ENCODE measurements around the gene DCUN1D1. TPM values are rescaled to one million over a fixed set of nuclear protein-coding genes. Genes with fewer than 3 reads are reported as not detected.

DCUN1D1 gene
- total and polyA plus RNA-seq, 2 of the 13 experiments (the other 11 are each of a cell fraction or from before 2014, with no cell fraction given): 10.5 to 39.7 TPM

GRCh38 chr3:182971637-182972036 is 8.7 kb downstream of the DCUN1D1 start:
- no peak for ATAC-seq
- H4K20me1 ChIP-seq (ENCODE audit: insufficient read depth, low read length): no peaks in the 10 kb centered on the region; the same call in 1 of the 2 replicates
- H3K27ac ChIP-seq (ENCODE audit: extremely low read length, insufficient read depth, low read length): peak overlapping the region; percentile 71
- FAIRE-seq: no peak
- H3K9me3 ChIP-seq (ENCODE audit: low read length): no peaks in the 10 kb centered on the region
- DNase-seq (ENCODE audit: low spot score): no peak
- no TSS peak for BruUV-seq (replicated peaks)
- H3K4me1 ChIP-seq (ENCODE audit: insufficient read depth, low read length): peaks cover 47% of the 10 kb centered on the region
- H3K4me3 ChIP-seq (replicated peaks in 1 of 3; ENCODE audit: insufficient read depth in 1 of 3, low read depth in 2 of 3, low read length in 3 of 3): no peak overlapping the region
- no peak overlapping the region for H3K4me2 ChIP-seq (ENCODE audit: low read depth, low read length)
- no peak overlapping the region for H2AFZ ChIP-seq (ENCODE audit: low read length)
- H3K9ac ChIP-seq (ENCODE audit: insufficient read depth, low read depth, low read length): no peak overlapping the region
- H3K79me2 ChIP-seq (ENCODE audit: insufficient read depth, low read length): peaks cover 70% of the 10 kb centered on the region
- CTCF ChIA-PET (ENCODE audit: low intra/inter-chr PET ratio, low total read pairs): no interaction called here
- TF ChIP-seq NCOA2 (CRISPR knock-in tag; IDR thresholded peaks at IDR 0.05): no peak
- TF ChIP-seq ZBTB21 (CRISPR knock-in tag; IDR thresholded peaks at IDR 0.05): no peak
- TF ChIP-seq KDM5A (IDR thresholded peaks at IDR 0.05; ENCODE audit: borderline replicate concordance, low read length): no peak
- no peak for TF ChIP-seq UBTF (CRISPR knock-in tag; IDR thresholded peaks at IDR 0.05)
- TF ChIP-seq ZNF775 (CRISPR knock-in tag; IDR thresholded peaks at IDR 0.05; ENCODE audit: borderline replicate concordance): no peak
- TF ChIP-seq ZKSCAN5 (CRISPR knock-in tag; IDR thresholded peaks at IDR 0.05): no peak
- TF ChIP-seq PRDM15 (CRISPR knock-in tag; IDR thresholded peaks at IDR 0.05): no peak
- TF ChIP-seq ZBTB3 (CRISPR knock-in tag; IDR thresholded peaks at IDR 0.05; ENCODE audit: borderline replicate concordance, low read depth): no peak
- no peak for TF ChIP-seq ELF3 (CRISPR knock-in tag; IDR thresholded peaks at IDR 0.05)
- no peak for TF ChIP-seq TERF1 (CRISPR knock-in tag; IDR thresholded peaks at IDR 0.05)
- TF ChIP-seq MEF2D (CRISPR knock-in tag; IDR thresholded peaks at IDR 0.05): no peak
- no peak for TF ChIP-seq SRY (CRISPR knock-in tag; IDR thresholded peaks at IDR 0.05)
- TF ChIP-seq PHF21A (CRISPR knock-in tag; IDR thresholded peaks at IDR 0.05): no peak
- TF ChIP-seq DMTF1 (CRISPR knock-in tag; IDR thresholded peaks at IDR 0.05): no peak
- no peak for TF ChIP-seq ZNF138 (CRISPR knock-in tag; IDR thresholded peaks at IDR 0.05; ENCODE audit: low read depth)
- 0 out of 5 replicates have a peak, but pooled peaks cover 0 to 1% of the 10 kb centered on the region in 2 experiments for H3K27me3 ChIP-seq (ENCODE audit: control insufficient read depth in 1 of 2, insufficient read depth in 2 of 2, low read length in 2 of 2)
- POLR2A ChIA-PET: no interaction called here
- in situ Hi-C loops (cut with HindIII; ENCODE audit: extremely low pct_ligation_motif_present, low pct_unique_long_range_greater_than_20kb) (no loop called here), intact Hi-C loops (cut with micrococcal nuclease; ENCODE audit: unreplicated experiment) (loop anchor here (10.0 kb wide), 1 partner anchor 257 kb away; no protein-coding TSS in a partner anchor)
- no peaks in the 10 kb centered on the region for H3K36me3 ChIP-seq (replicated peaks in 1 of 2; ENCODE audit: control insufficient read depth in 1 of 2, insufficient read depth in 2 of 2, low read length in 2 of 2)
- 82% methylated on average over 2 of the region's 2 CpGs for WGBS (ENCODE audit: low lambda C conversion rate)
